HepG2 (cell line): ENCODE data around the gene PNKD. TPM values are rescaled to one million over a fixed set of nuclear protein-coding genes. Genes with fewer than 3 reads are reported as not detected.

Source experiments
- CSRNP1 ChIP-seq: sonication (generic); formaldehyde crosslinking; IDR thresholded peaks from 2 replicates; pipeline ENCODE4 v1.8.1; 2023; ENCODE audit warnings: mild to moderate bottlenecking, missing genetic modification reagents
- FUBP1 ChIP-seq: sonication (generic); formaldehyde crosslinking; IDR thresholded peaks from 2 replicates; pipeline ENCODE4 v1.5.1; 2020; ENCODE audit warnings: missing genetic modification reagents, mild to moderate bottlenecking, borderline replicate concordance
- HMG20B ChIP-seq: conservative IDR thresholded peaks from 2 replicates; pipeline ENCODE4 v1.6.1; 2016; ENCODE audit warnings: missing genetic modification reagents, missing compliant biosample characterization
- ZNF121 ChIP-seq: sonication (generic); formaldehyde crosslinking; IDR thresholded peaks from 2 replicates; pipeline ENCODE4 v1.5.0; 2020; ENCODE audit warnings: mild to moderate bottlenecking, missing genetic modification reagents
- ZNF343 ChIP-seq: sonication (generic); formaldehyde crosslinking; IDR thresholded peaks from 2 replicates; pipeline ENCODE4 v1.4.0; 2020; ENCODE audit warnings: mild to moderate bottlenecking, missing genetic modification reagents
- ZNF350 ChIP-seq: sonication (generic); formaldehyde crosslinking; IDR thresholded peaks from 2 replicates; pipeline ENCODE4 v1.4.0; 2020; ENCODE audit warnings: mild to moderate bottlenecking, low read depth, missing genetic modification reagents, borderline replicate concordance
- ZNF558 ChIP-seq: sonication (generic); formaldehyde crosslinking; IDR thresholded peaks from 2 replicates; pipeline ENCODE4 v1.9.0; 2022; ENCODE audit warnings: mild to moderate bottlenecking, missing genetic modification reagents, borderline replicate concordance
- polyA plus RNA-seq, 8 experiments: library from polyadenylated mRNA; depleted of rRNA in 3 of 8; stranded (reverse) in 7 of 8; unstranded in 1 of 8; fragments of >200 nt; fragmentation: Illumina TruSeq in 4 of 8; extraction: Trizol in 4 of 8; gene quantifications; 2 replicates each; pipeline versions ENCODE4 v1.2.1 to v1.2.3, GENCODE V29; 2011 to 2016; ENCODE audit warnings: low read depth in 4 of 8, missing spikeins in 1 of 8, mixed read lengths in 1 of 8; ENCODE audit not compliant: insufficient read depth in 1 of 8
- total RNA-seq, 5 experiments: library from RNA; depleted of rRNA; stranded (reverse); fragments of >200 nt; fragmentation: Illumina TruSeq; extraction: Trizol; gene quantifications; 2 replicates each; pipeline ENCODE4 v1.2.3, GENCODE V29; 2016; ENCODE audit warnings: low read depth in 1 of 5
- TF ChIP-seq, protein P1 (sequence below): sonication (generic); formaldehyde crosslinking; IDR thresholded peaks from 2 replicates; pipeline ENCODE4 v1.5.1; 2020; ENCODE audit warnings: mild to moderate bottlenecking, missing genetic modification reagents, borderline replicate concordance
- TF ChIP-seq, protein P2 (sequence below): sonication (generic); formaldehyde crosslinking; IDR thresholded peaks from 2 replicates; pipeline ENCODE4 v1.9.0; 2021; ENCODE audit warnings: mild to moderate bottlenecking, missing genetic modification reagents

The PNKD gene
- total and polyA plus RNA-seq, 2 of the 13 experiments (the other 11 are each of a cell fraction or from before 2014, with no cell fraction given): 55.9 to 80.4 TPM

DNA sequence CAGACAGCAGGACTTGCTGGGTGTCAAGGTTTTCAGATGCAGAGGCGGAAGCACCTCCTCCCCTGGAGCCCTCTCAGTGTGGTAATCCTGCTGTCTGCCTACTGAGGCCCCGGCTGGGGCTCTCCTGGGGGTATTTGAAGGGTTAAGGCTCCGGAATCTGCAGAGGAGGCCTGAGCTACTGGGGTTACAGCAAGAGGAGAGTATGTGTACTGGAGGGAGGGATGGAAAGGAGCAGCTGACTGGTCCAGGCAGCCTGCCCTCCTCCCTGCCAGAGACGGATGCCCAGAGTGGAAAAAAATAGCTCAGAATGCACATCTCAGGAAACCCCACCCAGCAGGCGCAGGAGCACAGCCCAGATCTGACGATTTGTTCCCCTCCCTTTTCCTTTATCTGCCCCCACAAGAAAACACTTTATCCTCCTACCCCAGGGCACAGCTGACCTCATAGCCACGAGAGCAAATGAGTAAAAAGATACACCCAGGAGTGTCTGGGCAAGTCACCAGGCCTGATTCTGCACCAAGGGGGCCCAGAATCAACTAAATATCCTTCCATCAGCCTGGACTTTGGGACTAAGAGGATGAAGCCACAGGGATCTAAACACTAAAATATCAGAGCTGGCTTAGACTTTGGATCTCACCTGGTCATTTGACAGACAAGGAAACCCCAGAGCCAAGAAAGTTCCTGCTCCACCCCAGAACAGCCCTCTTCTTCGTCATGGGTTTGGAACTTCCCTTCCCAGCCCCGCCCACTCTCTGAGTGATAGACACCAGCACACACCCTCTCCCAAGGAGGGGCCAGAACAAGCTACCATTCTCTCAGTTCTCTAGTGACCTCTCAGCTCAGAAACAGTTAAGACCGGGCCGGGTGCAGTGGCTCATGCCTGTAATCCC lies 16.5 kb downstream of the PNKD start (continued):
- TF ChIP-seq FUBP1 (CRISPR knock-in tag): no peak
- TF ChIP-seq ZNF121 (CRISPR knock-in tag): no peak
- no peak; the same call in 1 of the 2 replicates for TF ChIP-seq ZNF350 (CRISPR knock-in tag)
- no peak for TF ChIP-seq HMG20B (CRISPR knock-in tag)
- no peak for TF ChIP-seq ZNF558 (CRISPR knock-in tag)
- TF ChIP-seq CSRNP1 (CRISPR knock-in tag): no peak
- TF ChIP-seq, protein P1, sequence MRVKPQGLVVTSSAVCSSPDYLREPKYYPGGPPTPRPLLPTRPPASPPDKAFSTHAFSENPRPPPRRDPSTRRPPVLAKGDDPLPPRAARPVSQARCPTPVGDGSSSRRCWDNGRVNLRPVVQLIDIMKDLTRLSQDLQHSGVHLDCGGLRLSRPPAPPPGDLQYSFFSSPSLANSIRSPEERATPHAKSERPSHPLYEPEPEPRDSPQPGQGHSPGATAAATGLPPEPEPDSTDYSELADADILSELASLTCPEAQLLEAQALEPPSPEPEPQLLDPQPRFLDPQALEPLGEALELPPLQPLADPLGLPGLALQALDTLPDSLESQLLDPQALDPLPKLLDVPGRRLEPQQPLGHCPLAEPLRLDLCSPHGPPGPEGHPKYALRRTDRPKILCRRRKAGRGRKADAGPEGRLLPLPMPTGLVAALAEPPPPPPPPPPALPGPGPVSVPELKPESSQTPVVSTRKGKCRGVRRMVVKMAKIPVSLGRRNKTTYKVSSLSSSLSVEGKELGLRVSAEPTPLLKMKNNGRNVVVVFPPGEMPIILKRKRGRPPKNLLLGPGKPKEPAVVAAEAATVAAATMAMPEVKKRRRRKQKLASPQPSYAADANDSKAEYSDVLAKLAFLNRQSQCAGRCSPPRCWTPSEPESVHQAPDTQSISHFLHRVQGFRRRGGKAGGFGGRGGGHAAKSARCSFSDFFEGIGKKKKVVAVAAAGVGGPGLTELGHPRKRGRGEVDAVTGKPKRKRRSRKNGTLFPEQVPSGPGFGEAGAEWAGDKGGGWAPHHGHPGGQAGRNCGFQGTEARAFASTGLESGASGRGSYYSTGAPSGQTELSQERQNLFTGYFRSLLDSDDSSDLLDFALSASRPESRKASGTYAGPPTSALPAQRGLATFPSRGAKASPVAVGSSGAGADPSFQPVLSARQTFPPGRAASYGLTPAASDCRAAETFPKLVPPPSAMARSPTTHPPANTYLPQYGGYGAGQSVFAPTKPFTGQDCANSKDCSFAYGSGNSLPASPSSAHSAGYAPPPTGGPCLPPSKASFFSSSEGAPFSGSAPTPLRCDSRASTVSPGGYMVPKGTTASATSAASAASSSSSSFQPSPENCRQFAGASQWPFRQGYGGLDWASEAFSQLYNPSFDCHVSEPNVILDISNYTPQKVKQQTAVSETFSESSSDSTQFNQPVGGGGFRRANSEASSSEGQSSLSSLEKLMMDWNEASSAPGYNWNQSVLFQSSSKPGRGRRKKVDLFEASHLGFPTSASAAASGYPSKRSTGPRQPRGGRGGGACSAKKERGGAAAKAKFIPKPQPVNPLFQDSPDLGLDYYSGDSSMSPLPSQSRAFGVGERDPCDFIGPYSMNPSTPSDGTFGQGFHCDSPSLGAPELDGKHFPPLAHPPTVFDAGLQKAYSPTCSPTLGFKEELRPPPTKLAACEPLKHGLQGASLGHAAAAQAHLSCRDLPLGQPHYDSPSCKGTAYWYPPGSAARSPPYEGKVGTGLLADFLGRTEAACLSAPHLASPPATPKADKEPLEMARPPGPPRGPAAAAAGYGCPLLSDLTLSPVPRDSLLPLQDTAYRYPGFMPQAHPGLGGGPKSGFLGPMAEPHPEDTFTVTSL: no peak
- TF ChIP-seq, protein P2, sequence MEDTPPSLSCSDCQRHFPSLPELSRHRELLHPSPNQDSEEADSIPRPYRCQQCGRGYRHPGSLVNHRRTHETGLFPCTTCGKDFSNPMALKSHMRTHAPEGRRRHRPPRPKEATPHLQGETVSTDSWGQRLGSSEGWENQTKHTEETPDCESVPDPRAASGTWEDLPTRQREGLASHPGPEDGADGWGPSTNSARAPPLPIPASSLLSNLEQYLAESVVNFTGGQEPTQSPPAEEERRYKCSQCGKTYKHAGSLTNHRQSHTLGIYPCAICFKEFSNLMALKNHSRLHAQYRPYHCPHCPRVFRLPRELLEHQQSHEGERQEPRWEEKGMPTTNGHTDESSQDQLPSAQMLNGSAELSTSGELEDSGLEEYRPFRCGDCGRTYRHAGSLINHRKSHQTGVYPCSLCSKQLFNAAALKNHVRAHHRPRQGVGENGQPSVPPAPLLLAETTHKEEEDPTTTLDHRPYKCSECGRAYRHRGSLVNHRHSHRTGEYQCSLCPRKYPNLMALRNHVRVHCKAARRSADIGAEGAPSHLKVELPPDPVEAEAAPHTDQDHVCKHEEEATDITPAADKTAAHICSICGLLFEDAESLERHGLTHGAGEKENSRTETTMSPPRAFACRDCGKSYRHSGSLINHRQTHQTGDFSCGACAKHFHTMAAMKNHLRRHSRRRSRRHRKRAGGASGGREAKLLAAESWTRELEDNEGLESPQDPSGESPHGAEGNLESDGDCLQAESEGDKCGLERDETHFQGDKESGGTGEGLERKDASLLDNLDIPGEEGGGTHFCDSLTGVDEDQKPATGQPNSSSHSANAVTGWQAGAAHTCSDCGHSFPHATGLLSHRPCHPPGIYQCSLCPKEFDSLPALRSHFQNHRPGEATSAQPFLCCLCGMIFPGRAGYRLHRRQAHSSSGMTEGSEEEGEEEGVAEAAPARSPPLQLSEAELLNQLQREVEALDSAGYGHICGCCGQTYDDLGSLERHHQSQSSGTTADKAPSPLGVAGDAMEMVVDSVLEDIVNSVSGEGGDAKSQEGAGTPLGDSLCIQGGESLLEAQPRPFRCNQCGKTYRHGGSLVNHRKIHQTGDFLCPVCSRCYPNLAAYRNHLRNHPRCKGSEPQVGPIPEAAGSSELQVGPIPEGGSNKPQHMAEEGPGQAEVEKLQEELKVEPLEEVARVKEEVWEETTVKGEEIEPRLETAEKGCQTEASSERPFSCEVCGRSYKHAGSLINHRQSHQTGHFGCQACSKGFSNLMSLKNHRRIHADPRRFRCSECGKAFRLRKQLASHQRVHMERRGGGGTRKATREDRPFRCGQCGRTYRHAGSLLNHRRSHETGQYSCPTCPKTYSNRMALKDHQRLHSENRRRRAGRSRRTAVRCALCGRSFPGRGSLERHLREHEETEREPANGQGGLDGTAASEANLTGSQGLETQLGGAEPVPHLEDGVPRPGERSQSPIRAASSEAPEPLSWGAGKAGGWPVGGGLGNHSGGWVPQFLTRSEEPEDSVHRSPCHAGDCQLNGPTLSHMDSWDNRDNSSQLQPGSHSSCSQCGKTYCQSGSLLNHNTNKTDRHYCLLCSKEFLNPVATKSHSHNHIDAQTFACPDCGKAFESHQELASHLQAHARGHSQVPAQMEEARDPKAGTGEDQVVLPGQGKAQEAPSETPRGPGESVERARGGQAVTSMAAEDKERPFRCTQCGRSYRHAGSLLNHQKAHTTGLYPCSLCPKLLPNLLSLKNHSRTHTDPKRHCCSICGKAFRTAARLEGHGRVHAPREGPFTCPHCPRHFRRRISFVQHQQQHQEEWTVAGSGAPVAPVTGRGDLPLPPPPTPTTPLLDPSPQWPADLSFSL: no peak
- no peak for TF ChIP-seq ZNF343 (CRISPR knock-in tag)
